Liver (tissue), 9 donors: ENCODE data around the gene PLA2G4E. TPM values are rescaled to one million over a fixed set of nuclear protein-coding genes. Genes with fewer than 3 reads are reported as not detected.

ENCODE experiments used
- DNase-seq: peaks from one replicate; pipeline ENCODE4 v3.0.0-alpha.2; 2017; ENCODE audit warnings: low spot score
- H3K27ac ChIP-seq, 2 donors: one replicate each; pipeline ENCODE4 v1.7.0; 2013; ENCODE audit warnings: inconsistent platforms in 2 of 2, low read length in 2 of 2, control low read depth in 1 of 2, low read depth in 1 of 2, mild to moderate bottlenecking in 1 of 2
- H3K27me3 ChIP-seq, 4 donors: one replicate each; pipeline versions ENCODE4 v1.6.1 to v1.7.0; 2013; ENCODE audit warnings: low read length in 3 of 4, inconsistent platforms in 1 of 4, mild to moderate bottlenecking in 1 of 4, moderate library complexity in 1 of 4; ENCODE audit not compliant: control insufficient read depth in 4 of 4, insufficient read depth in 4 of 4
- H3K36me3 ChIP-seq, 4 donors: one replicate each; pipeline versions ENCODE4 v1.6.1 to v1.7.0; 2013; ENCODE audit warnings: low read length in 3 of 4, mild to moderate bottlenecking in 3 of 4, low read depth in 1 of 4, moderate library complexity in 1 of 4; ENCODE audit not compliant: control insufficient read depth in 4 of 4, insufficient read depth in 3 of 4
- H3K4me1 ChIP-seq, 4 donors: one replicate each; pipeline versions ENCODE4 v1.6.1 to v1.7.0; 2013; ENCODE audit warnings: low read length in 3 of 4, mild to moderate bottlenecking in 3 of 4, moderate library complexity in 1 of 4; ENCODE audit not compliant: control insufficient read depth in 4 of 4, insufficient read depth in 4 of 4
- H3K4me3 ChIP-seq, 3 donors: one replicate each; pipeline versions ENCODE4 v1.6.1 to v1.7.0; 2013; ENCODE audit warnings: low read length in 3 of 3, control low read depth in 1 of 3, low read depth in 1 of 3, mild to moderate bottlenecking in 1 of 3
- H3K9ac ChIP-seq, 2 donors: one replicate each; pipeline ENCODE4 v1.7.0; 2013; ENCODE audit warnings: low read length in 2 of 2, mild to moderate bottlenecking in 2 of 2, moderate library complexity in 2 of 2, control low read depth in 1 of 2, low read depth in 1 of 2
- H3K9me3 ChIP-seq, 4 donors: one replicate each; pipeline versions ENCODE4 v1.6.1 to v1.7.0; 2013; ENCODE audit warnings: low read length in 3 of 4; ENCODE audit not compliant: control insufficient read depth in 4 of 4
- EGR1 ChIP-seq, 2 donors: IDR thresholded peaks; 2 replicates each; pipeline ENCODE4 v1.6.1; 2016 to 2018; ENCODE audit warnings: antibody characterized with exemption in 2 of 2, low read depth in 2 of 2
- FOXA1 ChIP-seq: IDR thresholded peaks from 2 replicates; pipeline ENCODE4 v1.6.1; 2016; ENCODE audit warnings: antibody characterized with exemption
- FOXA2 ChIP-seq: IDR thresholded peaks from 2 replicates; pipeline ENCODE4 v1.6.1; 2016; ENCODE audit warnings: antibody characterized with exemption
- GABPA ChIP-seq, 2 donors: IDR thresholded peaks in 1 of 2; conservative IDR thresholded peaks in 1 of 2; 2 replicates each; pipeline ENCODE4 v1.6.1; 2016; ENCODE audit warnings: antibody characterized with exemption in 2 of 2, mild to moderate bottlenecking in 1 of 2, moderate library complexity in 1 of 2
- HNF4A ChIP-seq, 2 donors: conservative IDR thresholded peaks; 2 replicates each; pipeline ENCODE4 v1.6.1; 2016; ENCODE audit warnings: antibody characterized with exemption in 2 of 2, mild to moderate bottlenecking in 2 of 2
- HNF4G ChIP-seq: IDR thresholded peaks from 2 replicates; pipeline ENCODE4 v1.6.1; 2016; ENCODE audit warnings: antibody characterized with exemption
- JUND ChIP-seq, 2 donors: IDR thresholded peaks; 2 replicates each; pipeline ENCODE4 v1.6.1; 2016; ENCODE audit warnings: antibody characterized with exemption in 2 of 2
- MAX ChIP-seq: IDR thresholded peaks from 2 replicates; pipeline ENCODE4 v1.6.1; 2016; ENCODE audit warnings: antibody characterized with exemption
- NR2F2 ChIP-seq: IDR thresholded peaks from 2 replicates; pipeline ENCODE4 v1.6.1; 2016; ENCODE audit warnings: antibody characterized with exemption
- RAD21 ChIP-seq, 2 donors: IDR thresholded peaks; 2 replicates each; pipeline ENCODE4 v1.6.1; 2016; ENCODE audit warnings: antibody characterized with exemption in 2 of 2, mild to moderate bottlenecking in 2 of 2
- REST ChIP-seq: IDR thresholded peaks from 2 replicates; pipeline ENCODE4 v1.6.1; 2016; ENCODE audit warnings: antibody characterized with exemption, mild to moderate bottlenecking
- RXRA ChIP-seq, 2 donors: IDR thresholded peaks; 2 replicates each; pipeline ENCODE4 v1.6.1; 2017 to 2018; ENCODE audit warnings: antibody characterized with exemption in 2 of 2, mild to moderate bottlenecking in 1 of 2
- SP1 ChIP-seq: IDR thresholded peaks from 2 replicates; pipeline ENCODE4 v1.6.1; 2018; ENCODE audit warnings: antibody characterized with exemption, mild to moderate bottlenecking
- TAF1 ChIP-seq: conservative IDR thresholded peaks from 2 replicates; pipeline ENCODE4 v1.6.1; 2016; ENCODE audit warnings: antibody characterized with exemption, mild to moderate bottlenecking
- YY1 ChIP-seq: IDR thresholded peaks from 2 replicates; pipeline ENCODE4 v1.6.1; 2016; ENCODE audit warnings: antibody characterized with exemption, mild to moderate bottlenecking
- ZBTB33 ChIP-seq: IDR thresholded peaks from 2 replicates; pipeline ENCODE4 v1.6.1; 2016; ENCODE audit warnings: antibody characterized with exemption
- WGBS: extraction: QIAGEN DNeasy Blood & Tissue Kit; methylation state at CpG from one replicate; pipeline ENCODE4 v1.1.7; 2013; 5-methylcytosine and 5-hydroxymethylcytosine counted together
- polyA plus RNA-seq, 2 donors: library from polyadenylated mRNA; stranded (reverse) in 1 of 2; unstranded in 1 of 2; fragments of 200-250 nt in 1 of 2; fragments of >200 nt in 1 of 2; fragmentation: Nextera tagmentation in 1 of 2; extraction: Ambion mirVana in 1 of 2; gene quantifications; one replicate each; pipeline versions ENCODE4 v1.2.1 to v1.2.3, GENCODE V29; 2013 to 2015
- total RNA-seq, 2 donors: library from RNA; depleted of rRNA; stranded (reverse); fragments of >200 nt; gene quantifications; one replicate each; pipeline ENCODE4 v1.2.3, GENCODE V29; 2014
- TF ChIP-seq, protein P1 (sequence below): fragments of 150-350 bp; IDR thresholded peaks from 2 replicates; pipeline ENCODE4 v1.5.1; 2017; ENCODE audit warnings: improper control_type of control experiment, low read depth, low read length; ENCODE audit not compliant: missing input control
- TF ChIP-seq, protein P2 (sequence below): IDR thresholded peaks from 2 replicates; pipeline ENCODE4 v1.6.1; 2016; ENCODE audit warnings: antibody characterized with exemption
- donor health status: healthy.
- donor health status: healthy.
- donor health status: healthy.
- donor health status: healthy.
- donor health status: healthy.

The PLA2G4E gene
- total and polyA plus RNA-seq, 4 donors, result not detected

DNA sequence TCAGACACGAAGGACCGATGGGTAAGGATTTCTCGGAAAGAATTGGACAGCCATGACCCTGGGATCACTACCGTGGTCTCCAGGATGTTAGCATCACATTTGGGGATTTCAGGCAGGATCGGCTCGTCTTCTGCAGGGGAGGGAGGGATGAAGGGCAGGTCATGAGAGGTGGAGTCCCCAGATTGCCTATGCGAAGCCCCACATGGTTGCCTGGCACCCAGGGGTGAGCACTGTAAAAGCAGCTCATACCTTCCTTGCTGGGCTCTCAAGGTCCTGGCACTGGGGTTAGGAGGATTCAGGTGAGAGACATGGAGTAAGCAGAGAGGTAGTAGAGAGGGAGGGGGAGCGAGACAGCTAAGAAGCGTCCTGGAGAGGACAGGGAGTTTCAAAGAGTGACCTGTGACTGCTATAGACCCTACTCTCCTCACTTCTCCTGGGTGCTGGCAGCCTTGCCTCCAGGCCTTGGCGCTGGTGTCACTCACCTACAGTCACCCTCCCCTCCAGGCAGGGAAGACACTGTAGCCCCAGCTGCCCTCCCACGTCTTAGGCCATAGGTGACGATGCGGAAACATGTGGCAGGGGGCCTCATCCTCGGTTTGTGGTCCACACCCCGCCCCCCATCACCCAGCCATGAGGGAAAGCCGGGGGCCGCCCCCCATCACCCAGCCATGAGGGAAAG lies 33.5 kb downstream of the PLA2G4E start:
- H3K36me3 ChIP-seq, result no peaks in the 10 kb centered on the region
- 87% methylated on average over 17 of the region's 17 CpGs for WGBS
- H3K27ac ChIP-seq, result no peak overlapping the region
- no peaks in the 10 kb centered on the region for H3K4me1 ChIP-seq
- no peak for TF ChIP-seq TAF1
- TF ChIP-seq FOXA1, result no peak
- TF ChIP-seq, protein P1, sequence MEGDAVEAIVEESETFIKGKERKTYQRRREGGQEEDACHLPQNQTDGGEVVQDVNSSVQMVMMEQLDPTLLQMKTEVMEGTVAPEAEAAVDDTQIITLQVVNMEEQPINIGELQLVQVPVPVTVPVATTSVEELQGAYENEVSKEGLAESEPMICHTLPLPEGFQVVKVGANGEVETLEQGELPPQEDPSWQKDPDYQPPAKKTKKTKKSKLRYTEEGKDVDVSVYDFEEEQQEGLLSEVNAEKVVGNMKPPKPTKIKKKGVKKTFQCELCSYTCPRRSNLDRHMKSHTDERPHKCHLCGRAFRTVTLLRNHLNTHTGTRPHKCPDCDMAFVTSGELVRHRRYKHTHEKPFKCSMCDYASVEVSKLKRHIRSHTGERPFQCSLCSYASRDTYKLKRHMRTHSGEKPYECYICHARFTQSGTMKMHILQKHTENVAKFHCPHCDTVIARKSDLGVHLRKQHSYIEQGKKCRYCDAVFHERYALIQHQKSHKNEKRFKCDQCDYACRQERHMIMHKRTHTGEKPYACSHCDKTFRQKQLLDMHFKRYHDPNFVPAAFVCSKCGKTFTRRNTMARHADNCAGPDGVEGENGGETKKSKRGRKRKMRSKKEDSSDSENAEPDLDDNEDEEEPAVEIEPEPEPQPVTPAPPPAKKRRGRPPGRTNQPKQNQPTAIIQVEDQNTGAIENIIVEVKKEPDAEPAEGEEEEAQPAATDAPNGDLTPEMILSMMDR, result no peak
- no peak for TF ChIP-seq JUND (IDR thresholded peaks at IDR 0.05)
- no peaks in the 10 kb centered on the region for H3K27me3 ChIP-seq
- DNase-seq, result no peak
- no peak overlapping the region for H3K9ac ChIP-seq
- H3K9me3 ChIP-seq, result no peaks in the 10 kb centered on the region
- no peak overlapping the region for H3K4me3 ChIP-seq

GRCh38 chr15:41985236-41986160 lies 35.3 kb downstream of the PLA2G4E start:
- Histone ChIP-seq H3K4me3 (no peak overlapping the region), H3K9me3 (no peaks in the 10 kb centered on the region), H3K27me3 (no peaks in the 10 kb centered on the region), H3K36me3 (no peaks in the 10 kb centered on the region), H3K27ac (no peak overlapping the region), H3K4me1 (peaks cover 0 to 1% (median 0%) of the 10 kb centered on the region in 4 donors), H3K9ac (no peak overlapping the region)
- TF ChIP-seq FOXA2, result no peak
- TF ChIP-seq MAX, result no peak
- TF ChIP-seq RAD21 (IDR thresholded peaks at IDR 0.05), result no peak
- TF ChIP-seq, protein P2, sequence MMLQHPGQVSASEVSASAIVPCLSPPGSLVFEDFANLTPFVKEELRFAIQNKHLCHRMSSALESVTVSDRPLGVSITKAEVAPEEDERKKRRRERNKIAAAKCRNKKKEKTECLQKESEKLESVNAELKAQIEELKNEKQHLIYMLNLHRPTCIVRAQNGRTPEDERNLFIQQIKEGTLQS, result no peak
- no peak for TF ChIP-seq YY1
- no peak for TF ChIP-seq HNF4A (conservative IDR thresholded peaks at IDR 0.05)
- no peak for TF ChIP-seq HNF4G
- no peak for TF ChIP-seq JUND (IDR thresholded peaks at IDR 0.05)
- TF ChIP-seq, protein P1, result no peak
- no peak for TF ChIP-seq EGR1 (IDR thresholded peaks at IDR 0.05; ENCODE audit: low read depth in 2 of 2)
- TF ChIP-seq TAF1, result no peak
- no peak for TF ChIP-seq SP1
- no peak for TF ChIP-seq RXRA (IDR thresholded peaks at IDR 0.05)
- no peak for TF ChIP-seq FOXA1
- no peak for TF ChIP-seq GABPA (IDR thresholded peaks at IDR 0.05 in 1 of 2, conservative IDR thresholded peaks at IDR 0.05 in 1 of 2)
- no peak for TF ChIP-seq ZBTB33
- TF ChIP-seq NR2F2, result no peak
- TF ChIP-seq REST, result no peak
- WGBS, result 90% methylated on average over 19 of the region's 19 CpGs
- no peak for DNase-seq
